Spleen (tissue), 7 donors: ENCODE measurements around the gene PSMD1.

Experiments
- CTCF ChIP-seq, 11 experiments: fragments of 200-600 bp in 7 of 11; fragments of 450-650 bp in 4 of 11; sonication (generic) in 4 of 11; IDR thresholded peaks in 8 of 11; conservative IDR thresholded peaks in 3 of 11; 1 replicate in 7 of 11; 2 replicates in 4 of 11; pipeline versions ENCODE4 v1.4.0 to v1.8.0; 2016 to 2021; ENCODE audit warnings: antibody characterized with exemption in 11 of 11, inconsistent platforms in 4 of 11, mild to moderate bottlenecking in 1 of 11
- POLR2A ChIP-seq, 3 donors: fragments of 450-650 bp; IDR thresholded peaks; one replicate each; pipeline ENCODE4 v1.5.1; 2017; ENCODE audit warnings: antibody characterized with exemption in 3 of 3, mild to moderate bottlenecking in 1 of 3
- donor health status: DM: no; HTN: no; CAD: no; lungs with moderate emphysema.
- donor health status: DM: no; HTN: no; CAD: no.
- donor health status: DM: no; HTN: no; CAD: no.

GRCh38 chr2:231187736-231188505 lies 131.3 kb downstream of the PSMD1 start:
- no peak for TF ChIP-seq CTCF (IDR thresholded peaks at IDR 0.05 in 8 of 11, conservative IDR thresholded peaks at IDR 0.05 in 3 of 11)
- TF ChIP-seq POLR2A (IDR thresholded peaks at IDR 0.05), result no peak
